SKM-1 (cell line): ENCODE data around the gene FNDC3B.

Source experiments
- DNase-seq: peaks from one replicate; lab custom pipeline; 2025; ENCODE audit not compliant: unreplicated experiment; lab: John Stamatoyannopoulos, UW

The FNDC3B gene

DNA sequence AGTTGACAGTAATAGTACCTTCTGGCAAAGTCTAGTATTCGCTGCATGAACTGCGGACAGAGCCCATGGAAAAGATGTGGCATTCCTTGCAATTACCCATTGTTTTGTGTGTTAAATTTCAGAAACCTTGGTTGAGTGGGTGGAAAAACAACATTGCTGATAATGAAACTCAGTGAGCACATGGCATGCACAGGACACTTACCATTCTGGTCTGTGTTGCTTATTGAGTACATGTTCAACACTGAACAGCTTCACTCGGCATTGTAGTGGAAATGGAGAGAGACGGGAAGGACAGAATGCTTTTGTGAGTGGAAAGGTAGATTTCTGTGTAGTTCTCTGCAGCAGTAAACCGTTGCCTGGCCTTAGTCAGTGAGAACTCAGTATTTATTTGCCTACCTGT lies 165.3 kb downstream of the FNDC3B start:
- DNase-seq: no peak

DNA sequence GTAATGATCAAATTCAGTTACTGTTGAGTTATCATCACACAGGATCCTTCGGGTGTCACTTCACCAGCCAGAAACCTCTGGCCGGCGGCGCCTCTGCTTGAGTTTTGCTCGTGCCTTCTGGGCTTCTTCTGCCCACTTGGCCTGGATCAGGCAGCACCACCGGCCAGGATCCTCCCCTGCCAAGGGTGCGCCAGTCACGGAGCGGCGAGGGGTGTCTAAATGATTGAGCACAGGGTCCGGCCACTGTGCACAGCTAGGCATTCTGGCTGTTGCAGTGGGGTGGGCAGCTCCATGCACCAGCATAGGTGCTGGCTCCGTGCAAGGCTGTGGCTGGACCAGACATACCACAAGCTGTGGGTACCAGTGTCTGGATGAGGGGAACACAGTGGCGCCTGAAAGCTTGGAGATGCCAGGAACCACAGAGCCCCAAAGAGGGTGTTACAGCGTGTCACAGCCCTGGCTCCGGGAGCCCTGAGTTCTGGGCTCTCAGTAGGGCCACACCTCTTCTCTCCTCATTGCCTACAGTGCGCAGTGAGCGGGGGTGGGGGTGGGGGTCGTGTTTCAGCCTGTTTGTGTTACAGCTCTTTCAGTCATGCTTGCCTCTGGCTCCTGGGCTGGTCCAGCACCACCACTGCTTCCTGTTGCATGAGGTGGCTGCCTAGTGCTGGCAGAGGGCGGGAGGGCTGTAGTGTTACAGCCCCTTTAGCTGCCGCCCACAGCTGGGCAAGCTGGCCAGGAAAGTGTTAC lies 169.4 kb downstream of the FNDC3B start:
- DNase-seq: no peak

DNA sequence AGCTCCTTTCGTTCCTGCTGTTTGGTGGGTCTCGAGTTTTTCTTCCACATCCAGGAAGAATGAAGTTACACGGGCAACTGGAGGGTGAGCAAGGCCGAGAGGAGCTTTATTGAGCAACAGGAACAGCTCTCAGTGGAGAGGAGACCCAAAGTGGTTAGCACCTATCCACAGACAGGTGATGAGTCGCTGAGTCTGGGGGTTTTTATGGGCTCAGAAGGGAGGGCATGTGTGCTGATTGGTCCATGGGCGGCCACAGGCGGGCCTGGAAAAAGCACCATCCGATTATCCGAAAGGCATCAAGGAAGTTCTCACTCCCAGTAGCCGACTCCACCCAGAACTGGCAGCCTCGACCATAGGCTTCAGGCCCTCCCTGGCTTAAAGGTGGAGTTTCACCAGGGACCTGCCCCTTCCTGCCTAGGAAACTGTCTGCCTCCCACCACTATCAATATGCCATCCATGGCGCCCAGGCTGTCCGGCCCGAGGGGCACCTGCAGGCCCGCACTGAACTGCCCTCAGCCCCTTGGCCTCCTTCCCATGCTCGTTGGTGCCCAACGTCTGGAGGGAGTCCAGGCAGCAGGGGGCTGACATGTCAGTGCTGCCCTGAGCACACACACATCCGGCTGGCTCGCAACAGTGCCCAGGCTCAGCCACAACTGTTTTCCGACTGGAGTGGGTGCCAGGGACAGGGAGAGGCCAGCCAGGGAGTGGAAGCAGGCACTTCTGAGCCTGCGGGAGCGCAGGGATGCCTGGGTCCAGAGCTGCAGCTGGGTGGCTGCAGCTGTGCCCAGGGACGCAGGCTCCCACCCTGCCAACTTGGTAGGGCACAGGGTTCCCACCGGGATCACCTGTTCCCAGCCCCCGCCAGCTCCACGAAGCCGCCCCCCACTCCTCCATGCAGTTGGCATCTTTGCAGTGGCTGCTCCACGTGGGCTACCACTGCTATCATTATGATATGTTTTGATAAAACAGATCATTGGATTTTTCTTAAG lies 170.2 kb downstream of the FNDC3B start:
- no peak for DNase-seq

DNA sequence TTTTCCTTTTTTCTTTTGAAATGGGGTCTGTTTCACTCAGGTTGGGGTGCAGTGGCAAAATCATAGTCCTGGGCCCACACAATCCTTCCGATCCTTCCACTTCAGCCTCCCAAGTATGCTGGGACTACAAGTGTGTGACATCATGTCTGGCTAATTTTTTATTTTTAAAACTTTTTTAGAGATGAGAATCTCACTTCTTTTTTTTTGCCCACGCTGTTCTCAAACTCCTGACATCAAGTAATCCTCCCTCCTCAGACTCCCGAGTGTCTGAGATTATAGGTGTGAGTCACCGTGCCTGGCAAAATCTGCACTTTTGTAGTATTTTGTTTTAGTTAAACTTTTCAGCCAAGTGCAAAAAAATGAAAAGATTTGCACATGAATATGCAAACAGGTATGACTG lies 171.0 kb downstream of the FNDC3B start:
- no peak for DNase-seq

DNA sequence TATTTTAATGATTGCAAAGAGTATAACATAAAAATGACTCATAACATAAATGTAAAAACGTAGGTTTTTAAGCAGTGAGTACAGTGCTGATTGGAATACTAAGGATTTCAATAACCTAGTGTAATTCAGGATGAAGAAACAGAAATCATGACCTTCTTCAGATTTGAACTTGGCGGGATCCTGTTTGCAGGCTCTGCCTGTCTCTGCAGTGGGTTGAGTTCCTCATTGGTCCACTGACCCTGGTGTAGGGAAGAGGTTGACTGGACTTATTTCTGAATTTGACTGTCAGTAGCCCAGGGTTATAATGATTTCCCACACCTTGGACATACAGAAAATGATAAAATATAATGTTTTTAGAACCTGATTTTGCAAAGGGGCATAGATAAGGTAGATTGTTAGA lies 171.7 kb downstream of the FNDC3B start:
- DNase-seq: no peak

DNA sequence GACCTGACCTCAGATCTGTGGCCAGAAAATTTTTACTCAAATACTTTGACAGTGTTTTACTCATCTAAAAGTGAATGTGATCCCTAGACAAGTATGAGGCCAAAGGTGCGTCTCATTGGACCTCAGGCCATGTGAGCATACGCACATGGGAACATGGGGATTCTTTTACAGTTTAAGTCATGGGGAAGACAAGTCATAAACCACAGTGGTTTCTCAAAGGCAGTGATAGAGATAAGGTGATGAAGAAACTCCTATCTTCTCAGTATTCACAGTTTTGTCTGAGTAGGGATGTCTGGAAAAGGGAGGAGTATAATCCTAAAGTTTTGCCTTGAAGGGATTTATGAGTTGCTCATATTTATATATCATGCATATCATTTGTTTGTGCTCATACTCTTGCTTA lies 173.8 kb downstream of the FNDC3B start:
- DNase-seq: no peak

DNA sequence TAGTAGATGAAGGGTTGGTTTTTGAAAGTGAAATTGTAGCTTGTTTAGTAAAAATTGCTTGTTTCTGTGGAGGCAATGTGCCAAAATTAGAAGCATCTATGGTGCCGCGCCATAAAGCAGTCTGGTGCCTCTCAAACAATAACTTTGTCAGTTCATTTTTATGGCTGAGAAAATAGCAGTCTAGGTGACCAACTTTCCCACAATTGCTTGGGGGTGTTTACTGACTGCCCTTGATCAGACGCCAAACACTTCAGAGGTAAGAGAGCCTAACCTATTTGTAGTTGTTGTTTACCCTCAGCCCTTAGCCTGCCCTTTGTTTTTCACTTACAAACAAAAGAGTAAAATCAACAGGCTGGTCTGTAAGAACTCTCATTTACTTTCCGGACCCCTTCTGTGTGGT lies 174.5 kb downstream of the FNDC3B start:
- DNase-seq: no peak

DNA sequence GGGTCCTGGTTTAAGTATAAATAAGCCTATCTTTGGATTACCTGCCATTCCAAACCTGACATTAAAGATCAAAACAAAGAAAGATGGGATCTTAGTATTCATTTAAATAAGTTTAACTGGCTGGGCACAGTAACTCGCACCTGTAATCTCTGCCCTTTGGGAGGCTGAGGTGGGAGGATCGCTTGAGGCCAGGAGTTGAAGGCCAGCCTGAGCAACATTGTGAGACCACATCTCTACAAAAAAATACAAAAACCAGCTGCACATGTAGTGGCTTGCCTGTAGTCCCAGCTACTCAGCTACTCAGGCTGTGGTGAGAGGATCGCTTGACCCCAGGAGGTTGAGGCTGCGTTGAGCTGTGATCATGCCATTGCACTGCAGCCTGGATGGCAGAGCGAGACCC lies 176.9 kb downstream of the FNDC3B start:
- no peak for DNase-seq

DNA sequence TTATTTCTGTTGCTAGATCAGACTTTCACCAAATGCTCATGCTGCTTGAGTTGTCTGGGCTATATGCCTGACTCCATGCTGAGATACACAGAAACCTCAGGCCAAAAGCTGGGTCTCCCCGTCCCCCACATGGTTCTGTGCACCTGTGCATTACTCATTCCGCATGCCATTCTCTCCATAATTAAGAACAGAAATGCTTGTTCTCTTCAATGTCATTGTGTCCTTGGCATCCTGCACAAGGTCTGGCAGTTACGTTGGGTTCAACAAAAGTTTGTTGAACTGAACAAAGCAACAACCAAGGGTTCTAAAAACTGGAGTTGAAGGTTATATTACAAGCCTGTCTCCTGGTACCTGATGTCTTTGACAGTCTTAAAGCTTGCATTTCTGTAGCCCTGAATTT lies 177.5 kb downstream of the FNDC3B start:
- DNase-seq: no peak

DNA sequence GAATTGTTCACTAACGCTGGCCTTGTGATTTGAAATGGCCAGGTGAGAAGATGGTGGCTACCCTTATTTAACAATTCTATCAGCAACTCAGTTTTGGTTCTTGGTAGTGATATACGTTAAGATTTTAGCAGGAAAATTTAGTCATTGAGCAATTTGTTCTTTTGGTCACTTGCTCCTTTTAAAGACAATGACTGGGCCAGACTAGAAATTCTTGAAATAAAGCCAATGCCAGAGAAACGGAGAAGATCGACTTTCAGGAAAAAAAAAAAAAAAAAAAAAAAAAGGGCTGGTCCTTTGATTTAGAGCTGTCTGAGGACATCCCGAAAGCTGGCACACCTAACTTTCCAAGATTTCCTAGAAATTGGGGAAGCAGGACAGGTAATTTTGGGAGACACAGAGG lies 178.5 kb downstream of the FNDC3B start:
- no peak for DNase-seq

DNA sequence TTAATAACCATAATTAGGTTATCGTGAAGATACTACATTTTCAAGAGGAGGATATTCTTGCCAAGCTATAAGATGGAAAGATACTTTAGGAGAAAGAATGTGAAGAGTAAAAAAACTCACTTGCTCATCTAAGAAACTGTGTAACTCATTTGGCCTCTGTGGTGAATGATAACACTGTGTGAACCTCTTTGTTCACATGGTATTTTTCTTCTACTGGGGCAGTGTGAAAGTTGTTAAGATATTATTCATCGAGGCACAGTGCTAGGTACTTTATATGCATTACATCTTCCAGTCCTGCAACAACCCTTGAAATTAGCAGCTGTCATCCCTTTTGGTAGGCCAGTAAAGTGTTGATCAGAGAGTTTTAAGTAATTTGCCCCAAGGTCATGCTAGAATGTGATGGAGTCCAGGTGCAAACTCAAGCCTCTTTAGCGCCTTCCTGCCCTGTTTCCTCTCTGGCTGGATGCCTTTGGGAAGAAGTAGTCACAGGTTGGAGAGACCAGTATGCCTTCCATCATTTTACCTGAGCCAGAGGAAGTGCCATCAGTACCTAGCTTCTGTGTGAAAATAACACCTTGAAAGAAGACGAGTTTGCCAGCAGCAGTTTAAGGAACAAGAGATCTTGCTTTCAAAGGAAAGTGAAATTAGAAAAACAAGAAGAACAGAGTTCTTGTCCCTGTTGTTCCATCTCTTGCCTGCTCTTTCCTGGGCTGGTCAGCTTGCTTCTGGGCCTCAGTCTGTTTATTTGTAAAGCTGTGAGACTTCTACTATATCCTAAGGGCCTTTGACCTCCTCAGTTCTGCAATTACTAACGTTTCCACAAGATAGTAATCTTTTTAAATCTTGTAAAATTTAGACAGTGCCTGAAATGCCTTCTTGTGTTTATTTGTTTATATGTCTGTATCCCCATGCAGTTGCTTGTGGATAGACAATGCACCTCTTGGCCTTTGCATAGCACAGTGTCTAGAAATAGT lies 179.3 kb downstream of the FNDC3B start:
- DNase-seq: no peak

DNA sequence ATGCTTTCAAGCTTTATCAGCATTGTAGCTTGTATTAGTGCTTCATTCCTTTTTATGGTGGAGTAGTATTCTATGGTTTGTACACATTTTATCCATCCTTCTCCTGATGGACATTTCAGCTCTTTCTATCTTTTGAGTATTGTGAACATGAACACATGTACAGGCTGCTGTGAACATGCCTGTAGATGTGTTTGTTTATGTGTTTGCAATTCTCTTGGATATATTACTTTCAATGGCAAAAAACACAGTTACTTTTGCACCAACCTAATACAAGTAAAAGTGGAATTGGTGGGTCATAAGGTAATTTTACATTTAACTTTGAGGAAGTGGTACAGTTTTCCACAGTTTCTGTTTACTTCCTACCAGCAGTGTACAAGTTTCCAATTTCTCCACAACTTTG lies 180.4 kb downstream of the FNDC3B start:
- DNase-seq: no peak

DNA sequence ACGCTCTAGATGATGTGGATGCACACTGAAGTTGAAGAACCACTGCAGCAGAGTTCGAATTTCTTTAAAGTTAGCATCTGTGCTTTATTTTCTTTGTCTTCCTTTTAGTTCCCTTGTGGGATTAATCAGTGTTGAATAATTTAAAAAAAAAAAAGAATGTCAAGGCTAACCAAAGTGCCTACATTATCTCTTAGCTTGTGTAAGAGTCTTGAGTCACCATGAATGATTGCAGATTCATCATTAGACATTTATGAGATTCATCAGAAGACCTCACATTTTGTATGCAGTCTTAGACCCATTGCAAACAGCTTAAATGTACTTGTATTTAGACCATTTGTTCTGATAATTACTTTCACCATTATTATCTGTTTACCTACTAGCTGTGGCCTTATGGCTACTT lies 182.2 kb downstream of the FNDC3B start:
- DNase-seq: no peak

DNA sequence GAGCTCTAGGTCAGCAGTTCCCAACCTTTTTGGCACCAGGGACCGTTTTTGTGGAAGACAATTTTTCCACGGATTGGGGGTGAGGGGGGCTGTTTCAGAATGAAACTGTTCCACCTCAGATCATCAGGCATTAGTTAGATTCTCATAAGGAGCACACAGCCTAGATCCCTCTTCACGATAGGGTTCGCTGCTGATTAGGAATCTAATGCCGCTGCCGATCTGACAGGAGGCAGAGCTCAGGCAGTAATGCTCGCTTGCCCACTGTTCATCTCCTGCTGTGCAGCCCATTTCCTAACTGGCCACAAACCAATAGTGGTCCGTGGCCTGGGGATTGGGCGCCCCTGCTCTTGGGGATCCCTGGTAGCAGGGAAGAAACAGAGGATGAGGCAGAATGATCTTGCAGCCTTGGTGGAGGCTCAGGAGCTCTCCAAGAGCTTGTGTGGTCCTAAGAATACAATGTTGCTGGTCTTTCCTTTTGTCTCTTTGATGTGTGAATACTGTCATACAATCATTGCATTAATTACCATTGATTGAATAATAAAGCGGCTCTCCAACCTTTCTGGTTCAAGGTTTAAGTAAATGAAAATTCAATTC lies 183.2 kb downstream of the FNDC3B start:
- DNase-seq: no peak

DNA sequence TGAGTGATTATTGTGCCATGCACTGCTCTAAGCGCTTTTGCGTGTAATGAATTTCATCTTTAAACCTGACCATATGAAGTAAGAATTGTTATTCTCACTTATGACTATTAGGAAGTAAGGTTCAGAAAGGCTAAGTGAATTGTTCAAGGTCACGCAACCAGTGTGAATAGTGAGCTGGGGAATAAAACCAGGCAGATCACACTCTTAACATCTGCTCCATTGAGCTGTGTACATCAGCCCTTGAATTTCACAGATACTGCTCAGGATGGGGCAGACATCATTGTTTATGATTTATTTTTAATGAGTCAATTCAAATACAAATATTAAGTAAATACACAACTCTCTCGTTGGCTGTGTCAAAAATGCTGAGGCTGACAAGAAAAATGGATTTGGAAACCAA lies 184.5 kb downstream of the FNDC3B start:
- DNase-seq: no peak

DNA sequence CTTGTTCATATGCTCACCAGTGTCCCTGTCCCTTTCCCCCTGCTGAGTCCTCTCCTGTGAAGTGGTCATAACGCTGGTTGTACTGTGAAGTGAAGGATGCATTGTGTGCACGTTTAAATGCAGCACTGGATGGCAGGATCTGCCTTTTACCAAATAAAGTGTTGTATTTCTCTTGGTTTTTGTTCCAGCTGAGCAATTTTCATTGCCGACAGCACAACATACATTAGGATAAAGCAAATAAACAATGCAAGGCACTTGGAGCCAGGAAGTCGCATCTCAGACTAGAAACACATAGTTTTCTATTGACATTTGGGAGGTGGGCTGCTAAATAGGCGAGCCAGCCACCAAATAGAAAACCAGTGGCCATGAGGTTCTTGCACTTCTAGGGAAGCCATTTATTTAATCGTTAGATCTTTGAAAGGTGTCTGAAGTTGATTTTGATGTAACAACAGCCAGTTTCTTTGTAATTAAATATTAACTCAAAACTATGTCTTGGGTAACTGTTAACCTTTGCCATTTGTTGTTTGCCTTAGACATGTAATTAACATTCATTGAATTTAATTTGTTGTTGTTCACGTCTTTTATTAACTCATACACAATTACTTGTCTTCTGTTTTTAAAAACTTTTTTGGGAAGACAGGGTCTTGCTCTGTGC lies 185.3 kb downstream of the FNDC3B start:
- no peak for DNase-seq

DNA sequence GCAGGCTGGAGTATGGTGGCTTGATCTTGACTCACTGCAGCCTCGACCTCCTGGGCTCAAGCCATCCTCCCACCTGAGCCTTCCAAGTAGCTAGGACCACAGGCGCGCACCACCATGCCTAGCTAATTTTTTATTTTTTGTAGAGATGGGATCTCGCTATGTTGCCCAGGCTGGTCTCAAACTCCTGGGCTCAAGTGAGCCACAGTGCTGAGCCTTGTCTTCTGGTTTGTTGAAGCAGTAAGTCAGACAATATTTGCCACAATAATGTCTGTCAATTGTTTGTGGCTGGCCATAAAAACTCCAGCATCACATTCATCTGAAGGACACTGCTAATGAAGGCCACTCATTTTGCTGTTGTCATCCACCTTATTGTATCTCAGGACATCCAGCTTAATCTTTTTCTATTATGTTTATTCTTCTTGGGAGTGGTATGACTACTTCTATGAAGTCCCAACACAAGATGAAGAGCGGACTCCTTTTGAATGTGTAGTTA lies 185.9 kb downstream of the FNDC3B start:
- DNase-seq: no peak

DNA sequence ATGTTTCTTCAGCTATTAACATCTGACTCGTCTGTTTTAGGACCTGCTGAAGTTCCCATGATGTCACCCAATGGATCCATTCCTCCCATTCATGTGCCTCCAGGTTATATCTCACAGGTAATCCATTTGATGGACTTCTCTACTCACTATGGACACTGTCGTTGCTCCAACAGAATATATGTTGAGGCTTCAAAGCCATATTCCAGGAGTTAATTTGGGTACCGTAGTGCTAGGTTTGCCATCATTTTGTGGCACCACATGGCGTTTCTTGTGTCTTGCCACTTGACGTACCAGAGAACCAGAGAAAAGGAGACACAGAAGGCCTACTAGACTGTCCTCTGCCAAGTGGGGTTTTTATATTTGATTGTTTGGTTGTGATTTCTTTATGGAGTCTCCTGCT lies 187.5 kb downstream of the FNDC3B start:
- DNase-seq: no peak

DNA sequence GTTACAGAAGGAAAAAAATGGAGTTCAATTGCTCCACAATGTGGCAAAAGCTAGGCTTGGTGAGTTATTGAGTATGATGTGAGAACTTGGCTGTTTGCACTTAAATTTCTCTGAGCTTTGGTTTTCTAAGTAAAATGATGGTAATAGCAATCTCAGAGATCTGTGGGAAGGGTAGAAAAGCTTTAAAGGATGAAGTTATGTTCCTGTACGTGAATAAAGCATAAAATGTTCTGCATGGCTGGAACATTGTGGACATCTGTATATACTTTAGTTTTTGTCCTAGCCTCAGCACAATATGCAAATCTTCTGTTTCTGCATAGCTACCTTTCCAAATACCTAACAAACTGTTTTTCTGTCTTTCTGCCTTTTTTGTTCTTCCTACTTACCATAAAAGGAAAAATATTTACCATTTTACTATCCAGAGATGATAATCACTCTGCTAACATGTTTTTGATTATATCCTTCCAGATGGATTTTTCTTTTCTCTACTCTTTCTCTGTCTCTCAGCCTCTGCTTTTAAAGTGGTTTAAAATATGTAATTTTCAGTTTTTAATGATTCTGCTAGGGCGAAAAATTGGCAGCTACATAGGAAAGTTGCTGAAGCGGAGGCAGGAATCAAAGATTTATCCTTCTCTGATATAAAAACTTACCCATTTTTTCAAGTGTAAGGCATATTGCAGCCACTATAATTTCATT lies 188.1 kb downstream of the FNDC3B start:
- no peak for DNase-seq
